SK-N-MC (cell line): Measurements from ENCODE around the gene RINT1.

Experiments used
- DNase-seq: peaks from one replicate; pipeline ENCODE4 v3.0.0-alpha.2; 2011; ENCODE audit warnings: low read depth, low spot score
- H3K27ac ChIP-seq: fragments of 200-600 bp; sonication (generic); 2 replicates; pipeline ENCODE4 v1.5.1; 2016; ENCODE audit warnings: mixed run types
- H3K36me3 ChIP-seq: fragments of 200-600 bp; sonication (generic); 2 replicates; pipeline ENCODE4 v1.6.1; 2017; ENCODE audit warnings: antibody characterized with exemption, low read length, mixed read lengths; ENCODE audit not compliant: insufficient read depth
- H3K4me3 ChIP-seq: fragments of 200-600 bp; sonication (generic); 2 replicates; pipeline ENCODE4 v1.5.1; 2016
- H3K9ac ChIP-seq: fragments of 200-600 bp; sonication (generic); 2 replicates; pipeline ENCODE4 v1.8.0; 2017; ENCODE audit warnings: mixed run types, mixed read lengths; ENCODE audit not compliant: insufficient read length
- H3K9me3 ChIP-seq: fragments of 200-600 bp; sonication (generic); 2 replicates; pipeline ENCODE4 v1.6.1; 2017; ENCODE audit warnings: low read depth, mild to moderate bottlenecking, antibody characterized with exemption, low read length, moderate library complexity, mixed read lengths
- EZH2 ChIP-seq: fragments of 200-600 bp; sonication (generic); IDR thresholded peaks from one replicate; pipeline ENCODE4 v1.6.1; 2017; ENCODE audit warnings: antibody characterized with exemption
- FOXP2 ChIP-seq: optimal IDR thresholded peaks from 2 replicates; pipeline ENCODE3; 2011; ENCODE audit warnings: mild to moderate bottlenecking, moderate library complexity; ENCODE audit not compliant: insufficient read depth; ENCODE audit errors: extremely low read length, control extremely low read depth
- POLR2AphosphoS5 ChIP-seq: IDR thresholded peaks from 2 replicates; pipeline ENCODE4 v1.6.1; 2012; ENCODE audit warnings: mild to moderate bottlenecking, low read depth, low read length, borderline replicate concordance

RINT1 gene

GRCh38 chr7:105600720-105601550 is 68.9 kb downstream of the RINT1 start:
- DNase-seq: no peak
- H3K27ac ChIP-seq: no peak overlapping the region
- H3K9ac ChIP-seq: no peak overlapping the region
- TF ChIP-seq EZH2 (no peak), POLR2AphosphoS5 (no peak), FOXP2 (no peak)
- no peaks in the 10 kb centered on the region for H3K9me3 ChIP-seq
- no peak overlapping the region for H3K4me3 ChIP-seq
- H3K36me3 ChIP-seq: no peaks in the 10 kb centered on the region

DNA sequence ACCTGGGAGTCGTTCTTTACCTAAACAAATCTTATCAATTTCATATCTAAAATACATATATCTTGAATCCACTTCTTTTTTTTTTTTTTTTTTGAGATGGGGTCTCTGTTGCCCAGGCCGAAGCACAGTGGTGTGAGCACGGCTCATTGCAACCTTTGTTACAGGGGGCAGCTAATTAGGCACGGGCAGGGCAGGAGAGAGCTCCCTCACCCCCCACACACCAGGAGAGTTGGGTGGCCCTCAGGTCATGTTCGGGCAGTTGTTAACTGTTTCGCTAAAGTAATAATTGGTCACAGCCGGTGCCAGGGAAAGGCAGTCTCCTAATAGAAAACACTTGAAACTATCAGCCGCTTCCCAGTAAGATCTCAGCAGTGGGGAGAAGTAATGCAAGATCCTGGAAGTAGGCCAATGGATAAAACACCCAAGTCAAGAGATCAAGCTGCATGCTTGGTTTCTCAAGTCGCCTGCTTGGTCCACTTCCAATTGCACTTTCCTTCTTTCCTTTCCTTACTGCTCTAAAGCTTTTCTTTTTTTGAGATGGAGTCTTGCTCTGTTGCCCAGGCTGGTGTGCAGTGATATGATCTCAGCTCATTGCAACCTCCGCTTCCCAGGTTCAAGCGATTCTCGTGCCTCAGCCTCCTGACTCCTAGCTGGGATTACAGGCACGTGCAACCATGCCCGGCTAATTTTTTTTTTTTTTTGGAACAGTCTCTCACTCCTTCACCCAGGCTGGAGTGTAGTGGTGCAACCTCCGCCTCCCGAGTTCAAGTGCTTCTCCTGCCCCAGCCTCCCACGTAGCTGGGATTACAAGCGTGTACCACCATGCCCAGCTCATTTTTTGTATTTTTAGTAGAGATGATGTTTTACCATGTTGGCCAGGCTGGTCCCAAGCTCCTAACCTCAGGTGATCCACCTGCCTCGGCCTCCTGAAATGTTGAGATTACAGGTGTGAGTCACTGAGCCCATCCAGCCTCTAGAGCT is 70.6 kb downstream of the RINT1 start:
- no peak for TF ChIP-seq EZH2
- no peak for TF ChIP-seq POLR2AphosphoS5
- no peak for TF ChIP-seq FOXP2
- no peaks in the 10 kb centered on the region for H3K36me3 ChIP-seq
- H3K4me3 ChIP-seq: no peak overlapping the region

GRCh38 chr7:105610165-105610930 is 78.3 kb downstream of the RINT1 start:
- H3K9me3 ChIP-seq: no peaks in the 10 kb centered on the region
- TF ChIP-seq POLR2AphosphoS5 (no peak), EZH2 (no peak)
- no peak for DNase-seq
- no peak overlapping the region for H3K9ac ChIP-seq
- H3K4me3 ChIP-seq: no peak overlapping the region
- peaks cover 8% of the 10 kb centered on the region; the same call in 1 of the 2 replicates for H3K36me3 ChIP-seq
- no peak overlapping the region for H3K27ac ChIP-seq

More for the DNA sequence above, 70.6 kb downstream of the RINT1 start:
- no peak overlapping the region for H3K27ac ChIP-seq
- DNase-seq: no peak
- H3K9ac ChIP-seq: no peak overlapping the region
- no peaks in the 10 kb centered on the region for H3K9me3 ChIP-seq

- no peak for DNase-seq
- Histone ChIP-seq H3K36me3 (peaks cover 11% of the 10 kb centered on the region; the same call in 1 of the 2 replicates), H3K27ac (no peak overlapping the region), H3K4me3 (no peak overlapping the region), H3K9me3 (no peaks in the 10 kb centered on the region), H3K9ac (no peak overlapping the region)
- no peak for TF ChIP-seq EZH2
- no peak for TF ChIP-seq FOXP2
- TF ChIP-seq POLR2AphosphoS5: no peak
These were observed 80.1 kb downstream of the RINT1 start for GRCh38 chr7:105611856-105612775.

DNA sequence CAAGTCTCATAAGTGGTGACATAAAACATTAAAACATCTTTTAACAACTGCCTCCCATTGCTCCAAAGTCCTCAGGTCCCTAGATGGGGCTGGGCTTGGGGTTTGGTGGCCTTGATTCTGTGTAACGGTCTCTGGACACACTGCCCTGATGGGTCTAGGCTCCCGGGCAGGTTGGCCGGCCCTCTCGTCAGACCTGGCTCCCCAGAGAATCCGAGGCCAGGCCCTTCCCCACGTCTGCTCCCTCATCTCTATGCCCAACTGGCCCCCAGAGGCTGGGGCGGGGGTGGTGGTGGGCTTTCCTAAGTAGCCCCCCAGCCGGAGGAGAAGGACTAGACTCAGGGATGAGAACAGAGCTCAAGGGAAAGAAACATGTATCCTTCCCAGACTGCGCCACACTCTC is 80.8 kb downstream of the RINT1 start:
- Histone ChIP-seq H3K9ac (no peak overlapping the region), H3K4me3 (no peak overlapping the region), H3K36me3 (peaks cover 11% of the 10 kb centered on the region; the same call in 1 of the 2 replicates), H3K9me3 (no peaks in the 10 kb centered on the region), H3K27ac (no peak overlapping the region)
- TF ChIP-seq EZH2 (no peak), POLR2AphosphoS5 (no peak), FOXP2 (no peak)
- no peak for DNase-seq

DNA sequence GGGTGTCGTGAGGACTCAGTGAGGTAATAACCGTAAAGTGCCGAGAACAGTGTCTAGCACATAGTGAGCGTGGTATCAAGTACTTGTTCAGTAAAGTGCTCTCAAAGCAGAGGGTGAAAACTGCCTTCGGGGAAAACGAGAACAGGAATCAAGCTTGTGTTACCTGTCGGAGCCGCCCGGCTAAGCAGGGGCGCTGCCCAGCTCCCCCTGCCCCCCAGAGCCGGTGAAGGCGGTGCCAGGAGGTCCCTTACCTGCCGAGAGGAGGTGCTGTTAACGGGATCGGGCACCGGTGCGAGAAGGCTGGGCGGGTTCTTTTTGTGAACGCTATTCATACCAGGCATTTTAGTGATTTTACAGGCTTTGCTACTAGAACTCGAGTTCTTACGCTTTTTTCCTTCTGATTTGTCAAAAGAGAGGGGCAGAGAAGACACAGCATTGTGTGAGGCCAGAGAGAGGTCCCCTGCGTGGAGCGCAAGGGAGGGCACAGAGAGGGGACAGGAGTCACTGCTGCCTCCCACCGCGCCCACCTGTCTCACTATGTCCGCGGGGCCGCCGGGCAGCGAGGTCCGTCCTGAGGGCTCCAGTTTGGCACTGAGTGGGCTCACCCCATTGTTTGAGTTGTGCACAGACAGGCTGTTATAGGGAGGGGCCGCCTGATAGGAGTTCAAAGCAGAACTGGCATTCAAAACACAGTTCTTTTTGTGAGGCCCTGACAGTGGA is 81.8 kb downstream of the RINT1 start:
- Histone ChIP-seq H3K27ac (no peak overlapping the region), H3K9me3 (no peaks in the 10 kb centered on the region), H3K36me3 (peaks cover 11% of the 10 kb centered on the region; the same call in 1 of the 2 replicates), H3K9ac (no peak overlapping the region), H3K4me3 (no peak overlapping the region)
- DNase-seq: no peak
- TF ChIP-seq EZH2: no peak
- no peak for TF ChIP-seq POLR2AphosphoS5
- no peak for TF ChIP-seq FOXP2

DNA sequence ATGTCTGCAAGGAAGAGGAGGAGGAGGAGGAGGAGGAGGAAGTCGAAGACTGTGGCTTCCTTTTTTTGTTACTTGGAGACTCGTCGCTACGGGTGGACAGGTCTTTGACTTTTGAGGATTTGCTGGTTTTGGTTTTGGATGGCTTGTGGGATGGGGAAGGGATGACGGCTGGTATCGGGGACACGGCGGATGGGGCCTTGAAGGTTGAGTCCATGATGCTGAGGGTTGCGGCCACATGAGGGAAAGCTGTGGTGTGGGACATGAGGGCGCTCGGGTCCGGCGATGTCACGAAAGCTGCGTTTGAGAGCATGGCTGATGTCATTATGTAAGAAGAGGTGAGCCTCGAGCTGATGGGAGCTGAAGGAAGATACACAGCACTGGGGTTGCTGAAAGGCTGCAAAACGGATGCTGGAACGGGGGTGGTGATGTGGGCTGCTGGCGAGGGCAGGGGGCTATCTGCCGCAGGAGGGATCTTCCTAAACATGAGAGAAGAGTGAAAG is 82.4 kb downstream of the RINT1 start:
- Histone ChIP-seq H3K9me3 (no peaks in the 10 kb centered on the region), H3K27ac (no peak overlapping the region), H3K4me3 (no peak overlapping the region), H3K9ac (no peak overlapping the region), H3K36me3 (peaks cover 11% of the 10 kb centered on the region; the same call in 1 of the 2 replicates)
- no peak for TF ChIP-seq EZH2
- TF ChIP-seq POLR2AphosphoS5: no peak
- TF ChIP-seq FOXP2: no peak
- DNase-seq: no peak
